Sigmoid colon (tissue), 7 donors: ENCODE data around the gene HMGCS2. TPM values are rescaled to one million over a fixed set of nuclear protein-coding genes. Genes with fewer than 3 reads are reported as not detected.
A peak's percentile ranks its signal among the peaks of the same experiment; 100 is the strongest.
"Not testable (repeated sequence)": the region's sequence is repeated elsewhere in the genome, so short reads cannot be mapped to it uniquely, and the experiment has no call there.

ENCODE experiments used
- DNase-seq: peaks from one replicate; pipeline ENCODE4 v3.0.0-alpha.2; 2019
- H3K27ac ChIP-seq, 4 donors: fragments of 200-600 bp; sonication (generic); one replicate each; pipeline ENCODE4 v1.5.1; 2016 to 2019; ENCODE audit warnings: mild to moderate bottlenecking in 1 of 4
- H3K27me3 ChIP-seq, 3 donors: fragments of 200-600 bp; sonication (generic); one replicate each; pipeline ENCODE4 v1.5.1; 2019; ENCODE audit warnings: mild to moderate bottlenecking in 1 of 3
- H3K36me3 ChIP-seq, 4 donors: fragments of 200-600 bp; sonication (generic); one replicate each; pipeline ENCODE4 v1.5.1; 2016 to 2019
- H3K4me1 ChIP-seq, 4 donors: fragments of 200-600 bp; sonication (generic); one replicate each; pipeline ENCODE4 v1.5.1; 2017 to 2019
- H3K4me3 ChIP-seq, 4 donors: fragments of 200-600 bp; sonication (generic); one replicate each; pipeline ENCODE4 v1.5.1; 2017 to 2019; ENCODE audit warnings: mild to moderate bottlenecking in 2 of 4, moderate library complexity in 1 of 4
- H3K9me3 ChIP-seq, 4 donors: fragments of 200-600 bp in 3 of 4; sonication (generic) in 3 of 4; one replicate each; pipeline versions ENCODE4 v1.5.1 to v1.6.1; 2013 to 2019
- EP300 ChIP-seq, 4 donors: sonication (generic); formaldehyde crosslinking; IDR thresholded peaks; one replicate each; pipeline ENCODE4 v1.6.1; 2017; ENCODE audit warnings: antibody characterized with exemption in 4 of 4
- POLR2A ChIP-seq, 2 donors: fragments of 450-650 bp; IDR thresholded peaks; one replicate each; pipeline ENCODE4 v1.6.1; 2016; ENCODE audit warnings: antibody characterized with exemption in 2 of 2, mild to moderate bottlenecking in 2 of 2, moderate library complexity in 2 of 2
- POLR2AphosphoS5 ChIP-seq, 4 donors: sonication (generic); formaldehyde crosslinking; IDR thresholded peaks; one replicate each; pipeline ENCODE4 v1.6.1; 2017; ENCODE audit warnings: antibody characterized with exemption in 4 of 4
- WGBS, 2 donors: extraction: QIAGEN DNeasy Blood & Tissue Kit; methylation state at CpG; one replicate each; pipeline ENCODE4 v1.1.7; 2013; 5-methylcytosine and 5-hydroxymethylcytosine counted together
- intact Hi-C: fragments of 100-400 bp; cut with DNase I; formaldehyde crosslinking; loops from one replicate; pipeline ENCODE4 v1.15.1; 2023
- polyA plus RNA-seq, 3 donors: library from polyadenylated mRNA; stranded (reverse); fragments of 200-250 nt; gene quantifications; one replicate each; pipeline ENCODE4 v1.2.3, GENCODE V29; 2013
- total RNA-seq, 4 donors: library from RNA; depleted of rRNA; stranded (reverse); fragments of >200 nt; gene quantifications; one replicate each; pipeline ENCODE4 v1.1.0, GENCODE V29; 2016
- TF ChIP-seq, protein P1 (sequence below), 4 experiments: fragments of 450-650 bp in 3 of 4; fragments of 200-600 bp in 1 of 4; IDR thresholded peaks; one replicate each; pipeline ENCODE4 v1.5.1; 2016 to 2019; ENCODE audit warnings: antibody characterized with exemption in 4 of 4, mild to moderate bottlenecking in 3 of 4, moderate library complexity in 2 of 4
- donor health status: healthy with polysubstance abuse.
- donor health status: Bipolar disorder and iron deficiency.
- donor health status: healthy.

HMGCS2 gene
- total and polyA plus RNA-seq, 7 donors: 2.8 to 607 (median 165) TPM; not detected in 3

DNA sequence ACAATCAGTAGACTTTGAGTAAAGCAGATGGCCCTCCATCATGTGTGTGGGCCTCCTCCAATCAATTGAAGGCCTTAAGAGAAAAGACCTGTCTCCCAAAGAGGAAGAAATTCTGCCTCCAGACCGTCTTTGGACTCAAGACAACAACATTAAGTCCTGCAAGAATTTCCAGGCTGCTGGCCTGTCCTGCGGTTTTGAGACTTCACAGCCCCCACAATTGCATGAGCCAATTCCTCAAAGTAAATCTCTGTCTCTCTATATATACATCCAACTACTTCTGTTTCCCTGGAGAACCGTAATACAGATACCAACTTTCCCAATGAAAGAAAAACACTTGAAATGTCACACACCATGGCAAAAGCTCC lies 26.2 kb upstream of the HMGCS2 start:
- intact Hi-C loops: loop anchor here (5.0 kb wide), 1 partner anchor 53 kb away; no protein-coding TSS in a partner anchor
- TF ChIP-seq POLR2AphosphoS5 (IDR thresholded peaks at IDR 0.05) (peak; percentile 43 to 82 (median 80)), POLR2A (IDR thresholded peaks at IDR 0.05) (no peak)
- no peaks in the 10 kb centered on the region for H3K36me3 ChIP-seq
- no peaks in the 10 kb centered on the region for H3K9me3 ChIP-seq
- peaks cover 0 to 28% (median 27%) of the 10 kb centered on the region in 4 donors for H3K4me1 ChIP-seq
- no peak overlapping the region for H3K4me3 ChIP-seq
- DNase-seq: no peak
- peak overlapping the region; percentile 14 to 67 (median 44) for H3K27ac ChIP-seq
- no peaks in the 10 kb centered on the region for H3K27me3 ChIP-seq
- 78 to 79% methylated on average over 3 of the region's 3 CpGs for WGBS, 2 donors

GRCh38 chr1:119794230-119794875 lies 25.6 kb upstream of the HMGCS2 start:
- TF ChIP-seq EP300 (IDR thresholded peaks at IDR 0.05) (no peak), POLR2AphosphoS5 (IDR thresholded peaks at IDR 0.05) (no peak), POLR2A (IDR thresholded peaks at IDR 0.05) (no peak)
- TF ChIP-seq, protein P1, sequence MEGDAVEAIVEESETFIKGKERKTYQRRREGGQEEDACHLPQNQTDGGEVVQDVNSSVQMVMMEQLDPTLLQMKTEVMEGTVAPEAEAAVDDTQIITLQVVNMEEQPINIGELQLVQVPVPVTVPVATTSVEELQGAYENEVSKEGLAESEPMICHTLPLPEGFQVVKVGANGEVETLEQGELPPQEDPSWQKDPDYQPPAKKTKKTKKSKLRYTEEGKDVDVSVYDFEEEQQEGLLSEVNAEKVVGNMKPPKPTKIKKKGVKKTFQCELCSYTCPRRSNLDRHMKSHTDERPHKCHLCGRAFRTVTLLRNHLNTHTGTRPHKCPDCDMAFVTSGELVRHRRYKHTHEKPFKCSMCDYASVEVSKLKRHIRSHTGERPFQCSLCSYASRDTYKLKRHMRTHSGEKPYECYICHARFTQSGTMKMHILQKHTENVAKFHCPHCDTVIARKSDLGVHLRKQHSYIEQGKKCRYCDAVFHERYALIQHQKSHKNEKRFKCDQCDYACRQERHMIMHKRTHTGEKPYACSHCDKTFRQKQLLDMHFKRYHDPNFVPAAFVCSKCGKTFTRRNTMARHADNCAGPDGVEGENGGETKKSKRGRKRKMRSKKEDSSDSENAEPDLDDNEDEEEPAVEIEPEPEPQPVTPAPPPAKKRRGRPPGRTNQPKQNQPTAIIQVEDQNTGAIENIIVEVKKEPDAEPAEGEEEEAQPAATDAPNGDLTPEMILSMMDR (IDR thresholded peaks at IDR 0.05): no peak
- H3K27ac ChIP-seq: peak overlapping the region in 3 of 4 donors; percentile 33 to 67 (median 55)

GRCh38 chr1:119791377-119791776 lies 22.7 kb upstream of the HMGCS2 start:
- Histone ChIP-seq H3K4me3 (no peak overlapping the region), H3K9me3 (no peaks in the 10 kb centered on the region), H3K4me1 (peaks cover 0 to 33% (median 30%) of the 10 kb centered on the region in 4 donors), H3K27me3 (no peaks in the 10 kb centered on the region), H3K27ac (no peak overlapping the region), H3K36me3 (no peaks in the 10 kb centered on the region)
- WGBS, 2 donors: 57 to 92% methylated on average over 4 of the region's 4 CpGs
- intact Hi-C loops: no loop called here
- TF ChIP-seq POLR2A (IDR thresholded peaks at IDR 0.05): no peak
- TF ChIP-seq EP300 (IDR thresholded peaks at IDR 0.05): no peak
- TF ChIP-seq POLR2AphosphoS5 (IDR thresholded peaks at IDR 0.05): no peak
- TF ChIP-seq, protein P1 (IDR thresholded peaks at IDR 0.05): no peak
- DNase-seq: no peak

More at GRCh38 chr1:119794230-119794875, 25.6 kb upstream of the HMGCS2 start:
- no peaks in the 10 kb centered on the region for H3K36me3 ChIP-seq
- DNase-seq: no peak
- H3K4me1 ChIP-seq: peaks cover 0 to 28% (median 27%) of the 10 kb centered on the region in 4 donors
- no peaks in the 10 kb centered on the region for H3K27me3 ChIP-seq
- H3K9me3 ChIP-seq: no peaks in the 10 kb centered on the region
- 47 to 66% methylated on average over 8 of the region's 8 CpGs for WGBS, 2 donors
- intact Hi-C loops: no loop called here
- H3K4me3 ChIP-seq: no peak overlapping the region

DNA sequence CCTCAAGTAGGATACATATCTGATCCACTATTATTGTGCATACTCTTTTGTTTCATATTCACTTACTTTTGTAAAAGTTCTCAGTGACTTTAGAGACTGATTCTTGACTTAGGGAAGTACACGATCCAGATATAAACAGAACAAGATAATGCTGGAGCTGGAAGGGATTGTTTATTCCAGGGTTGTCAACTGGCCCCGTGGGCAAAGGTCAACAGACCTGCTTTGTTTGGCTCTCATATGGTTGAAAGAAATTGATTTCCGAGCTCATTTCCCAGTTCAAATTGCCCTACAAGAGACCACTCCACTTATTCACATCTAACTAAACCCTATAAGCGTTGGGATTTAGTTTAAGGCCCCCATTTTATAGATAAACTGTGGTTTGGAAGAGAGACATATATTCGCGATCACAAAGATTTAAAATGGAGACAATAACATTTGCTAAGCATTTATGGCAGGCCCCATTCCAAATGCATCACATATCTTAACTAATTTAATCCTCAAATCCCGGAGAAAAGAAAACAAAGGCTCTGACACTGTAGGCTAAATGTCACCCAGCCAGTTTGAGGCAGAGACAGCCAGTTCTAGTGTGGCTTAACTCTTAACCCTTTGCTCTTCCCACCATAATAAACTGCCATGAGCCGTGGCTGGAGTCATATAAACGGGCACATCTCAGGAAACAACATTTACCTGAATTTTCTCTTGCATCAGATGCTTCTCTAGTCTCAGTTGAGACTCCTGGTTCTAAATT lies 21.9 kb upstream of the HMGCS2 start:
- DNase-seq: no peak
- intact Hi-C loops: no loop called here
- TF ChIP-seq EP300 (IDR thresholded peaks at IDR 0.05): no peak
- TF ChIP-seq POLR2A (IDR thresholded peaks at IDR 0.05): no peak
- no peak for TF ChIP-seq POLR2AphosphoS5 (IDR thresholded peaks at IDR 0.05)
- TF ChIP-seq, protein P1 (IDR thresholded peaks at IDR 0.05): no peak
- H3K9me3 ChIP-seq: no peaks in the 10 kb centered on the region
- peaks cover 0 to 27% (median 25%) of the 10 kb centered on the region in 4 donors for H3K4me1 ChIP-seq
- 10 to 57% methylated on average over 9 of the region's 9 CpGs for WGBS, 2 donors
- H3K27ac ChIP-seq: no peak overlapping the region
- H3K36me3 ChIP-seq: no peaks in the 10 kb centered on the region
- H3K4me3 ChIP-seq: no peak overlapping the region
- H3K27me3 ChIP-seq: no peaks in the 10 kb centered on the region

- no peak for DNase-seq
- H3K4me1 ChIP-seq: peaks cover 0 to 26% (median 15%) of the 10 kb centered on the region in 4 donors
- intact Hi-C loops: no loop called here
- TF ChIP-seq POLR2A (IDR thresholded peaks at IDR 0.05): no peak
- TF ChIP-seq POLR2AphosphoS5 (IDR thresholded peaks at IDR 0.05): no peak
- no peak for TF ChIP-seq EP300 (IDR thresholded peaks at IDR 0.05)
- TF ChIP-seq, protein P1 (IDR thresholded peaks at IDR 0.05): no peak
- H3K27ac ChIP-seq: no peak overlapping the region
- H3K4me3 ChIP-seq: no peak overlapping the region
- no peaks in the 10 kb centered on the region for H3K36me3 ChIP-seq
- H3K27me3 ChIP-seq: no peaks in the 10 kb centered on the region
- 12 to 53% methylated on average over 2 of the region's 2 CpGs for WGBS, 2 donors
- no peaks in the 10 kb centered on the region for H3K9me3 ChIP-seq
Measured at GRCh38 chr1:119787776-119788175, 19.1 kb upstream of the HMGCS2 start.

DNA sequence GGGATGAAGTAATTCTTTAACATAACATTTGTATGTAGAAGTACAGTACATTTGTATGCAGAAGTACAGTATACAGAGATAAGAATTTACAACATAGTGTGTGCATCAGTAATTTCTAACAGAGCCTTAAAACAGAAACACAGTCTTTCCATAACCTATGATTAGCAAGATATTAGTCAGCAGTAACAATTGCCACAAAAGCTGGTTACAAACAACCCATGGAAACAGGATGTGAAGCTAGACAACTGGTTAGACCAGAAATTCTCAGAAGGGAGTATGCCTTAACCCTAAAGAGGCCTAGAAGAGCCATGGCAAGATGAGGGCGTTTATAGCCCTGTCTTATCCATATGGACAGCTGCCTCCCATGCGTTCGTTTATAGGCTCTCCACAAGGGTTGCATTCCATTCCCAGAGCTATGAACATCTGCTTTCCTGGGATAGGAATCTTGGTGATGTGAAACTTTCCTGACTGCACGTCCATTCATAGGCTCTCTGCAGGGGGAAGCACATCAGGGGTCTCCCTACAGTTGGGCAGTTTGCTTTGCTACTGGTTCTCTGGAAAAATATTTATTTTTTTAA lies 17.9 kb upstream of the HMGCS2 start:
- H3K4me1 ChIP-seq: peaks cover 0 to 28% (median 15%) of the 10 kb centered on the region in 4 donors
- intact Hi-C loops, H3K36me3 ChIP-seq, H3K27me3 ChIP-seq, DNase-seq, H3K27ac ChIP-seq, H3K4me3 ChIP-seq, H3K9me3 ChIP-seq: not testable (repeated sequence)
- 26 to 64% methylated on average over 4 of the region's 4 CpGs for WGBS, 2 donors

DNA sequence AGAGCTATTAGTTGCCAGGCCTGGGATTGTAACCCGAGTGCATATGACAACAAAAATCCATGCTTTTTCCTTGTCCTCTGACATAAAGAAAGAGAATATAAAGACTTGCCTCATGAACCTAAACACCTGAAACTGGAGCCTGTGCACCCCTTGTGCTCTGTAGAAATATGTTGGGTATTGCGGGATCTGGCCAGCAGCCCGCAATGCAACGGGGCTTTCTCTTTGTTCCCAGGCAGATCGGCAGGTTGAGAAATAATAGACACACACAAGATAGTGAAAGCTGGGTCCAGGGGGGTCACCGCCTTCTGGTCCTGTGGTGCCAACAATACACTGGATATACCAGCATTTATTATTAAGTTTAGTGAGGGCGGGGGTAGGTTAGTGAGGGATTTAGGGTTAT lies 17.3 kb upstream of the HMGCS2 start:
- H3K36me3 ChIP-seq, H3K9me3 ChIP-seq, H3K27me3 ChIP-seq, intact Hi-C loops, DNase-seq, H3K4me3 ChIP-seq, H3K27ac ChIP-seq: not testable (repeated sequence)
- H3K4me1 ChIP-seq: peaks cover 0 to 28% (median 15%) of the 10 kb centered on the region in 4 donors
- WGBS, 2 donors: 84 to 85% methylated on average over 7 of the region's 7 CpGs
